ENCODE data around the gene CHDH. TPM values are rescaled to one million over a fixed set of nuclear protein-coding genes. Genes with fewer than 3 reads are reported as not detected.

The CHDH gene
- total RNA-seq (under 1 TPM; 0.50 to 0.94 TPM), total RNA-seq (10.4 to 11.6 reads per million in 2 donors)

- peak; percentile 63 for ATAC-seq
- H3K27me3 Mint-ChIP-seq: peaks cover 64% of the 10 kb centered on the region
- no peak within 1 kb of the TSS for H3K27ac Mint-ChIP-seq
- peaks cover 6% of the 10 kb centered on the region for H3K4me1 Mint-ChIP-seq
- H3K9me3 ChIP-seq (ENCODE audit: control insufficient read depth, low read length, poor library complexity, severe bottlenecking): no peaks in the 10 kb centered on the region
- peak within 1 kb of the TSS; percentile 77 for H3K4me3 Mint-ChIP-seq
- peaks cover 5% of the 10 kb centered on the region for H3K36me3 Mint-ChIP-seq (ENCODE audit: low read depth)
- peak in 2 of 3 donors; percentile 23 to 27 for DNase-seq
These were observed at the start of gene CHDH, which contains the start of gene IL17RB for GRCh38 chr3:53846134-53846850. Gene CHDH (minus strand): TSS chr3:53846419. CDS start chr3:53824008, 22,411 bp downstream. Gene IL17RB (plus strand): TSS chr3:53846568. CDS start chr3:53846589, 21 bp downstream.

- Mint-ChIP-seq H3K27ac (peak overlapping the region; percentile 98), H3K4me3 (peak overlapping the region; percentile 96), H3K27me3 (peaks cover 16% of the 10 kb centered on the region), H3K36me3 (ENCODE audit: low read depth) (peaks cover 6% of the 10 kb centered on the region), H3K4me1 (peaks cover 36% of the 10 kb centered on the region)
- no peaks in the 10 kb centered on the region for H3K9me3 ChIP-seq (ENCODE audit: control insufficient read depth, low read length, poor library complexity, severe bottlenecking)
- ATAC-seq: no peak
- DNase-seq: no peak
These were observed 46.0 kb upstream of the CHDH start for GRCh38 chr3:53892286-53892637.

- Mint-ChIP-seq H3K27ac (peak within 1 kb of the TSS; percentile 98), H3K27me3 (peaks cover 10% of the 10 kb centered on the region), H3K36me3 (ENCODE audit: low read depth) (peaks cover 6% of the 10 kb centered on the region), H3K4me3 (peak within 1 kb of the TSS; percentile 96), H3K4me1 (peaks cover 36% of the 10 kb centered on the region)
- DNase-seq: peak; percentile 87 to 94 (median 93)
- no peaks in the 10 kb centered on the region for H3K9me3 ChIP-seq (ENCODE audit: control insufficient read depth, low read length, poor library complexity, severe bottlenecking)
- ATAC-seq: peak; percentile 95
These were observed 45.5 kb upstream of the CHDH start, which contains the start of gene SELENOK for GRCh38 chr3:53891497-53892285. Gene SELENOK (minus strand): TSS chr3:53891859.

GRCh38 chr3:53890726-53891475, 44.7 kb upstream of the CHDH start:
- peak in 2 of 3 donors; percentile 34 to 38 for DNase-seq
- Mint-ChIP-seq H3K4me3 (peak overlapping the region; percentile 96), H3K4me1 (peaks cover 36% of the 10 kb centered on the region), H3K36me3 (ENCODE audit: low read depth) (peaks cover 6% of the 10 kb centered on the region), H3K27ac (peak overlapping the region; percentile 98), H3K27me3 (peaks cover 10% of the 10 kb centered on the region)
- no peaks in the 10 kb centered on the region for H3K9me3 ChIP-seq (ENCODE audit: control insufficient read depth, low read length, poor library complexity, severe bottlenecking)
- ATAC-seq: peak; percentile 66

- Mint-ChIP-seq H3K4me1 (peaks cover 36% of the 10 kb centered on the region), H3K27ac (peak overlapping the region; percentile 98), H3K36me3 (ENCODE audit: low read depth) (peaks cover 6% of the 10 kb centered on the region), H3K27me3 (no peaks in the 10 kb centered on the region), H3K4me3 (no peak overlapping the region)
- H3K9me3 ChIP-seq (ENCODE audit: control insufficient read depth, low read length, poor library complexity, severe bottlenecking): no peaks in the 10 kb centered on the region
- ATAC-seq (no peak), DNase-seq (no peak)
These were observed 42.0 kb upstream of the CHDH start for GRCh38 chr3:53888232-53888631.

- peak overlapping the region; percentile 39 for H3K27ac Mint-ChIP-seq
- peaks cover 6% of the 10 kb centered on the region for H3K36me3 Mint-ChIP-seq (ENCODE audit: low read depth)
- peaks cover 39% of the 10 kb centered on the region for H3K4me1 Mint-ChIP-seq
- ATAC-seq (no peak), DNase-seq (no peak)
- no peaks in the 10 kb centered on the region for H3K9me3 ChIP-seq (ENCODE audit: control insufficient read depth, low read length, poor library complexity, severe bottlenecking)
- no peak overlapping the region for H3K4me3 Mint-ChIP-seq
- no peaks in the 10 kb centered on the region for H3K27me3 Mint-ChIP-seq
These were observed 41.2 kb upstream of the CHDH start for GRCh38 chr3:53887446-53887845.

GRCh38 chr3:53885239-53885638, 39.0 kb upstream of the CHDH start:
- ATAC-seq (no peak), DNase-seq (no peak)
- H3K27me3 Mint-ChIP-seq: no peaks in the 10 kb centered on the region
- H3K4me1 Mint-ChIP-seq: peaks cover 38% of the 10 kb centered on the region
- H3K36me3 Mint-ChIP-seq (ENCODE audit: low read depth): peaks cover 5% of the 10 kb centered on the region
- no peaks in the 10 kb centered on the region for H3K9me3 ChIP-seq (ENCODE audit: control insufficient read depth, low read length, poor library complexity, severe bottlenecking)
- H3K27ac Mint-ChIP-seq: no peak overlapping the region
- no peak overlapping the region for H3K4me3 Mint-ChIP-seq

- H3K9me3 ChIP-seq (ENCODE audit: control insufficient read depth, low read length, poor library complexity, severe bottlenecking): no peaks in the 10 kb centered on the region
- H3K4me3 Mint-ChIP-seq: no peak overlapping the region
- H3K36me3 Mint-ChIP-seq (ENCODE audit: low read depth): peaks cover 5% of the 10 kb centered on the region
- no peak for DNase-seq
- peaks cover 35% of the 10 kb centered on the region for H3K4me1 Mint-ChIP-seq
- ATAC-seq: no peak
- H3K27ac Mint-ChIP-seq: no peak overlapping the region
- no peaks in the 10 kb centered on the region for H3K27me3 Mint-ChIP-seq
These were observed 38.4 kb upstream of the CHDH start for GRCh38 chr3:53884623-53885022.

- no peaks in the 10 kb centered on the region for H3K9me3 ChIP-seq (ENCODE audit: control insufficient read depth, low read length, poor library complexity, severe bottlenecking)
- H3K27me3 Mint-ChIP-seq: no peaks in the 10 kb centered on the region
- H3K27ac Mint-ChIP-seq: peak overlapping the region; percentile 95
- peaks cover 26% of the 10 kb centered on the region for H3K4me1 Mint-ChIP-seq
- no peak for ATAC-seq
- H3K36me3 Mint-ChIP-seq (ENCODE audit: low read depth): peaks cover 2% of the 10 kb centered on the region
- no peak for DNase-seq
- H3K4me3 Mint-ChIP-seq: peak overlapping the region; percentile 100
These were observed 36.8 kb upstream of the CHDH start for GRCh38 chr3:53883008-53883407.

- H3K4me1 Mint-ChIP-seq: peaks cover 23% of the 10 kb centered on the region
- ATAC-seq: peak; percentile 90
- peak within 1 kb of the TSS; percentile 95 for H3K27ac Mint-ChIP-seq
- DNase-seq: peak; percentile 79 to 86 (median 83)
- no peaks in the 10 kb centered on the region for H3K9me3 ChIP-seq (ENCODE audit: control insufficient read depth, low read length, poor library complexity, severe bottlenecking)
- no peaks in the 10 kb centered on the region for H3K27me3 Mint-ChIP-seq
- peaks cover 3% of the 10 kb centered on the region for H3K36me3 Mint-ChIP-seq (ENCODE audit: low read depth)
- H3K4me3 Mint-ChIP-seq: peak within 1 kb of the TSS; percentile 100
These were observed 35.7 kb upstream of the CHDH start, which contains the start of gene ACTR8 for GRCh38 chr3:53881691-53882593. Gene ACTR8 (minus strand): TSS chr3:53882152. CDS start chr3:53882101, 51 bp downstream.

GRCh38 chr3:53880396-53881345, 34.5 kb upstream of the CHDH start:
- DNase-seq (no peak), ATAC-seq (no peak)
- H3K9me3 ChIP-seq (ENCODE audit: control insufficient read depth, low read length, poor library complexity, severe bottlenecking): no peaks in the 10 kb centered on the region
- peak overlapping the region; percentile 95 for H3K27ac Mint-ChIP-seq
- H3K4me1 Mint-ChIP-seq: peaks cover 23% of the 10 kb centered on the region
- no peaks in the 10 kb centered on the region for H3K27me3 Mint-ChIP-seq
- peaks cover 8% of the 10 kb centered on the region for H3K36me3 Mint-ChIP-seq (ENCODE audit: low read depth)
- peak overlapping the region; percentile 100 for H3K4me3 Mint-ChIP-seq
